Right atrium auricular region (tissue), 2 donors: ENCODE data around the gene TEAD1. TPM values are rescaled to one million over a fixed set of nuclear protein-coding genes. Genes with fewer than 3 reads are reported as not detected.

Experiments used
- DNase-seq: peaks from one replicate; pipeline ENCODE4 v3.0.0-alpha.2; 2019; ENCODE audit warnings: low spot score
- H3K27ac ChIP-seq, 2 donors: fragments of 200-600 bp; sonication (generic); 1 replicate in 1 of 2; 2 replicates in 1 of 2; pipeline ENCODE4 v1.5.1; 2016 to 2019
- H3K27me3 ChIP-seq, 2 donors: fragments of 200-600 bp; sonication (generic); one replicate each; pipeline versions ENCODE4 v1.5.1 to v1.6.0; 2017 to 2019
- H3K36me3 ChIP-seq: fragments of 200-600 bp; sonication (generic); one replicate; pipeline ENCODE4 v1.5.1; 2016
- H3K4me1 ChIP-seq, 2 donors: fragments of 200-600 bp; sonication (generic); one replicate each; pipeline versions ENCODE4 v1.5.1 to v1.6.0; 2017 to 2019
- H3K4me3 ChIP-seq, 2 donors: fragments of 200-600 bp; sonication (generic); 1 replicate in 1 of 2; 2 replicates in 1 of 2; pipeline ENCODE4 v1.5.1; 2017 to 2019; ENCODE audit warnings: mild to moderate bottlenecking in 1 of 2, moderate library complexity in 1 of 2
- H3K9me3 ChIP-seq, 2 donors: fragments of 200-600 bp; sonication (generic); one replicate each; pipeline ENCODE4 v1.5.1; 2019
- CTCF ChIP-seq, 2 donors: fragments of 200-600 bp; sonication (generic); IDR thresholded peaks; one replicate each; pipeline ENCODE4 v1.5.1; 2019; ENCODE audit warnings: antibody characterized with exemption in 2 of 2
- total RNA-seq, 2 donors: library from RNA; depleted of rRNA; stranded (reverse); fragments of >200 nt; gene quantifications; one replicate each; pipeline ENCODE4 v1.1.0, GENCODE V29; 2016

Gene TEAD1
- total RNA-seq, 2 donors from 2014 or later = 73.8 to 99.8 TPM

- no peaks in the 10 kb centered on the region for H3K27me3 ChIP-seq
- DNase-seq = no peak
- H3K9me3 ChIP-seq = no peaks in the 10 kb centered on the region
- no peak overlapping the region for H3K27ac ChIP-seq
- H3K4me3 ChIP-seq = no peak overlapping the region
- H3K4me1 ChIP-seq = peaks cover 0 to 43% of the 10 kb centered on the region in 2 donors
- no peaks in the 10 kb centered on the region for H3K36me3 ChIP-seq
- no peak for TF ChIP-seq CTCF (IDR thresholded peaks at IDR 0.05)
Observed at GRCh38 chr11:12702999-12703453, 28.8 kb downstream of the TEAD1 start.

GRCh38 chr11:12704049-12704448 is 29.8 kb downstream of the TEAD1 start:
- TF ChIP-seq CTCF (IDR thresholded peaks at IDR 0.05) = no peak
- no peaks in the 10 kb centered on the region for H3K9me3 ChIP-seq
- H3K27me3 ChIP-seq = no peaks in the 10 kb centered on the region
- H3K27ac ChIP-seq = no peak overlapping the region
- no peak overlapping the region for H3K4me3 ChIP-seq
- peaks cover 0 to 50% of the 10 kb centered on the region in 2 donors for H3K4me1 ChIP-seq
- DNase-seq = no peak
- H3K36me3 ChIP-seq = no peaks in the 10 kb centered on the region

- DNase-seq = no peak
- Histone ChIP-seq H3K9me3 (no peaks in the 10 kb centered on the region), H3K4me1 (peaks cover 0 to 44% of the 10 kb centered on the region in 2 donors), H3K27ac (no peak overlapping the region), H3K27me3 (no peaks in the 10 kb centered on the region), H3K4me3 (no peak overlapping the region), H3K36me3 (no peaks in the 10 kb centered on the region)
- TF ChIP-seq CTCF (IDR thresholded peaks at IDR 0.05) = no peak
Observed at GRCh38 chr11:12705874-12706273, 31.7 kb downstream of the TEAD1 start.

- Histone ChIP-seq H3K4me1 (peaks cover 0 to 35% of the 10 kb centered on the region in 2 donors), H3K36me3 (no peaks in the 10 kb centered on the region), H3K4me3 (no peak overlapping the region), H3K27ac (peak overlapping the region; percentile 63 to 67), H3K27me3 (no peaks in the 10 kb centered on the region), H3K9me3 (no peaks in the 10 kb centered on the region)
- no peak for DNase-seq
- TF ChIP-seq CTCF (IDR thresholded peaks at IDR 0.05) = no peak
Observed at GRCh38 chr11:12706545-12707499, 32.6 kb downstream of the TEAD1 start.

- Histone ChIP-seq H3K27ac (peak overlapping the region; percentile 63 to 67), H3K36me3 (no peaks in the 10 kb centered on the region), H3K4me1 (peaks cover 0 to 34% of the 10 kb centered on the region in 2 donors), H3K4me3 (no peak overlapping the region), H3K27me3 (no peaks in the 10 kb centered on the region), H3K9me3 (no peaks in the 10 kb centered on the region)
- no peak for DNase-seq
- no peak for TF ChIP-seq CTCF (IDR thresholded peaks at IDR 0.05)
Observed at GRCh38 chr11:12707500-12707880, 33.3 kb downstream of the TEAD1 start.
